ENCODE measurements around the gene NAV3.
A peak's percentile ranks its signal among the peaks of the same experiment; 100 is the strongest.
"Not testable (repeated sequence)": the region's sequence is repeated elsewhere in the genome, so short reads cannot be mapped to it uniquely, and the experiment has no call there.

NAV3 gene

DNA sequence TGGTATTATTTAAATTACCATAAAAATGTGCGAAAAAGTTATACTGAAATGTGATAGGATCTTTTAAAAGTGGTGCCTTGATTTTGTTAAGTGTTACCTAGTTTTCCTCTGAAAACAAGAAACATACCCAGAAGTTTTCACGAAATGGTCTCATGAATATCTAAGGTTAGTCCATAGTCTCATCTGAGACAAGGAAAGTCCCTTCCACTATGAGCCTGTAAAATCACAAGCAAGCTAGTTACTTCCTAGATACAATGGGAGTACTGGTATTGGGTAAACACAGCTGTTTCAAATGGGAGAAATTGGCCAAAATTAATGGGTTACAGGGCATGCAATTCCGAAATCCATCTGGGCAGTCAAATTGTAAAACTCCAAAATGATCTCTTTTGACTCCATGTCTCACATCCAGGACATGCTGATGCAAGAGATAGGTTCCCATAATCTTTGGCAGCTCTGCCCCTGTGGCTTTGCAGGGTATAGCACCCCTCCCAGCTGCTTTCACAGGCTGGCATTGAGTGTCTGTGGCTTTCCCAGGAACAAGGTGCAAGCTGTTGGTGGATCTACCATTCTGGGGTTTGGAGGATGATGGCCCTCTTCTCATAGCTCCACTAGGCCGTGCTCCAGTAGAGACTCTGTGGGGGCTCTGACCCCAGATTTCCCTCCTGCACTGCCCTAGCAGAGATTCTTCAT, 271.4 kb downstream of the NAV3 start:
- DNase-seq (ENCODE audit: extremely low spot score), result no peak
- no peak for TF ChIP-seq LEF1 (IDR thresholded peaks at IDR 0.05; ENCODE audit: borderline replicate concordance)
- no peak for TF ChIP-seq L3MBTL2 (conservative IDR thresholded peaks at IDR 0.05)
- TF ChIP-seq FOXM1 (IDR thresholded peaks at IDR 0.05; ENCODE audit: borderline replicate concordance), result no peak
- TF ChIP-seq SP1 (IDR thresholded peaks at IDR 0.05), result no peak
- no peak for TF ChIP-seq FOXA1 (IDR thresholded peaks at IDR 0.05)
- TF ChIP-seq NFRKB (IDR thresholded peaks at IDR 0.05), result no peak
- TF ChIP-seq CTBP1 (IDR thresholded peaks at IDR 0.05; ENCODE audit: borderline replicate concordance), result no peak
- no peak for TF ChIP-seq ZNF384 (IDR thresholded peaks at IDR 0.05)
- CTCF ChIA-PET, result interaction anchor here (1.7 kb wide), 1 partner anchor 16 kb away, joined by 5 read pairs; no protein-coding TSS in a partner anchor
- POLR2A ChIA-PET, result no interaction called here

DNA sequence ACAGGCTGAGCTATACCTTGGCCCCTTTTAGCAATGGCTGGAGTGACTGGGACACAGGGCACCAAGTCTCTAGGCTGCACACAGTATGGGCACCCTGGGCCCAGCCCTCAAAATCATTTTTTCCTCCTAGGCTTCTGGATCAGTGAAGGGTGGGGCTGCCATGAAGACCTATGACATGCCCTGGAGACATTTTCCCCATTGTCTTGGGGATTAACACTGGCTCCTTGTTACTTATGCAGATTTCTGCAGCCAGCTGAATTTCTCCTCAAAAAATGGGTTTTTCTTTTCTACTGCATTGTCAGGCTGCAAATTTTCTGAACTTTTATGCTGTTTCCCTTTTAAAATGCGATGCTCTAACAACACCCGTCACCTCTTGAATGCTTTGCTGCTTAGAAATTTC, 272.1 kb downstream of the NAV3 start:
- CTCF ChIA-PET, result interaction anchor here (1.7 kb wide), 1 partner anchor 15 kb away, joined by 5 read pairs; no protein-coding TSS in a partner anchor
- DNase-seq (ENCODE audit: extremely low spot score); POLR2A ChIA-PET: not testable (repeated sequence)

DNA sequence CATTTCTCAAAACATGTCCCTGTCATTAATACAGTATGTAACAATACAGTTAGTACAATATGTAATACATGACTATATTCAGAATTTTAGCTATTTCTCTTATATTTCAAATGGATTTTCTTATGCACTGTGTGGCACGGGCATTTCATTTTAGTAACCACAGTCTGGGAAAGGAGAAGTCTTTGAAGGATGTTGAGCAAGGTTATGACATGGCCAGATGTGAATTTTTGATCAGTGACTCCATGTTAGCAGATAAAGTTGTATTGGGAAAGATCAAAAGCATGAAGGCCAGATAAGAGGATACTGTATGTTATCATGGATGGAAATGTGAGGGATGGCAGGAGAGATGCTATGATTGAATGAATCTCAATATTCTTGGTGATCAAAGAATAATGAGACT, 285.2 kb downstream of the NAV3 start:
- POLR2A ChIA-PET, result no interaction called here
- CTCF ChIA-PET, result no interaction called here
- TF ChIP-seq, protein P1, sequence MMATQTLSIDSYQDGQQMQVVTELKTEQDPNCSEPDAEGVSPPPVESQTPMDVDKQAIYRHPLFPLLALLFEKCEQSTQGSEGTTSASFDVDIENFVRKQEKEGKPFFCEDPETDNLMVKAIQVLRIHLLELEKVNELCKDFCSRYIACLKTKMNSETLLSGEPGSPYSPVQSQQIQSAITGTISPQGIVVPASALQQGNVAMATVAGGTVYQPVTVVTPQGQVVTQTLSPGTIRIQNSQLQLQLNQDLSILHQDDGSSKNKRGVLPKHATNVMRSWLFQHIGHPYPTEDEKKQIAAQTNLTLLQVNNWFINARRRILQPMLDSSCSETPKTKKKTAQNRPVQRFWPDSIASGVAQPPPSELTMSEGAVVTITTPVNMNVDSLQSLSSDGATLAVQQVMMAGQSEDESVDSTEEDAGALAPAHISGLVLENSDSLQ (IDR thresholded peaks at IDR 0.05), result no peak
- no peak for TF ChIP-seq FOXA1 (IDR thresholded peaks at IDR 0.05)
- no peak for TF ChIP-seq FOXK2 (IDR thresholded peaks at IDR 0.05)
- no peak for TF ChIP-seq TARDBP (IDR thresholded peaks at IDR 0.05)
- TF ChIP-seq ZNF384 (IDR thresholded peaks at IDR 0.05), result no peak
- DNase-seq (ENCODE audit: extremely low spot score), result no peak

DNA sequence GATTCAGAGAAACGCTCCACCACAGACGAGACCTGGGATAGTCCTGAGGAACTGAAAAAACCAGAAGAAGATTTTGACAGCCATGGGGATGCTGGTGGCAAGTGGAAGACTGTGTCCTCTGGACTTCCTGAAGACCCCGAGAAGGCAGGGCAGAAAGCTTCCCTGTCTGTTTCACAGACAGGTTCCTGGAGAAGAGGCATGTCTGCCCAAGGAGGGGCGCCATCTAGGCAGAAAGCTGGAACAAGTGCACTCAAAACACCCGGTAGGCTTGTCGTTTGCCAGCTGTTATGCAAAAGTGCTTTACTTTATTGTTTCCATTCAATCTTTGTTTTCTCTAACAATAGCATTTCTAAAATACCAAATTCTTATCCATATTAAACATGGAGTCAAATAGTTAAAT, 287.3 kb downstream of the NAV3 start:
- ChIA-PET POLR2A (no interaction called here), CTCF (interaction anchor here (1.1 kb wide), 1 partner anchor 16 kb away, joined by 5 read pairs; no protein-coding TSS in a partner anchor)
- DNase-seq (ENCODE audit: extremely low spot score), result peak; percentile 20

DNA sequence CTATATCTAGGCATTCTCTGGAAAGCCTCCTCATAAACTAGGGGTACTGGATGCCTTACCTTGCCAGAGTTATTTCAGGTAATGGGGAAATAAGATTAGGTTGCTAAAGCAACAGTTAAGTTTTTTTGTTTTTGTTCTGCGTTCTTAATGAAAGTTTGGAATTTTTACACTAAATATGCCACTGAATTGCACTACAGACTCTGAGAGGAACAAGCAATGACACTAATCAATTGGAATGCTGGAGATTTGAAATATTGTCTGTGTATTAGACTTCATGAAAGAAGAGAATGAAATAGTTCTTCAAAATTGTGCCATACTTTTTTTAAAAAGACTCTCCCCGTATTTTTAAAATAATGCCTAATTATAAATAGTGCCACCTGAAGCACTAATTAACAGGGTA, 287.8 kb downstream of the NAV3 start:
- TF ChIP-seq L3MBTL2 (conservative IDR thresholded peaks at IDR 0.05), result no peak
- TF ChIP-seq TARDBP (IDR thresholded peaks at IDR 0.05), result no peak
- TF ChIP-seq FOXK2 (IDR thresholded peaks at IDR 0.05), result no peak
- TF ChIP-seq NFRKB (IDR thresholded peaks at IDR 0.05), result no peak
- no peak for TF ChIP-seq LEF1 (IDR thresholded peaks at IDR 0.05; ENCODE audit: borderline replicate concordance)
- no peak for TF ChIP-seq SUZ12 (IDR thresholded peaks at IDR 0.05)
- no peak for TF ChIP-seq ARNT (IDR thresholded peaks at IDR 0.05)
- TF ChIP-seq ELF4 (IDR thresholded peaks at IDR 0.05), result no peak
- no peak for TF ChIP-seq SP1 (IDR thresholded peaks at IDR 0.05)
- no peak for TF ChIP-seq ZNF384 (IDR thresholded peaks at IDR 0.05)
- TF ChIP-seq HDGF (IDR thresholded peaks at IDR 0.05; ENCODE audit: borderline replicate concordance), result no peak
- TF ChIP-seq FOXM1 (IDR thresholded peaks at IDR 0.05; ENCODE audit: borderline replicate concordance), result no peak
- no peak for TF ChIP-seq FOXA1 (IDR thresholded peaks at IDR 0.05)
- TF ChIP-seq, protein P1 (IDR thresholded peaks at IDR 0.05), result no peak
- no peak for TF ChIP-seq BHLHE40 (IDR thresholded peaks at IDR 0.05; ENCODE audit: borderline replicate concordance)
- no peak for DNase-seq (ENCODE audit: extremely low spot score)
- CTCF ChIA-PET, result interaction anchor here (1.5 kb wide), 1 partner anchor 119 kb away, joined by 4 read pairs; no protein-coding TSS in a partner anchor
- POLR2A ChIA-PET, result no interaction called here

More for the DNA sequence above, 287.3 kb downstream of the NAV3 start:
- TF ChIP-seq FOXK2 (IDR thresholded peaks at IDR 0.05), result no peak
- no peak for TF ChIP-seq BHLHE40 (IDR thresholded peaks at IDR 0.05; ENCODE audit: borderline replicate concordance)
- no peak for TF ChIP-seq ZNF384 (IDR thresholded peaks at IDR 0.05)
- TF ChIP-seq LEF1 (IDR thresholded peaks at IDR 0.05; ENCODE audit: borderline replicate concordance), result no peak

DNA sequence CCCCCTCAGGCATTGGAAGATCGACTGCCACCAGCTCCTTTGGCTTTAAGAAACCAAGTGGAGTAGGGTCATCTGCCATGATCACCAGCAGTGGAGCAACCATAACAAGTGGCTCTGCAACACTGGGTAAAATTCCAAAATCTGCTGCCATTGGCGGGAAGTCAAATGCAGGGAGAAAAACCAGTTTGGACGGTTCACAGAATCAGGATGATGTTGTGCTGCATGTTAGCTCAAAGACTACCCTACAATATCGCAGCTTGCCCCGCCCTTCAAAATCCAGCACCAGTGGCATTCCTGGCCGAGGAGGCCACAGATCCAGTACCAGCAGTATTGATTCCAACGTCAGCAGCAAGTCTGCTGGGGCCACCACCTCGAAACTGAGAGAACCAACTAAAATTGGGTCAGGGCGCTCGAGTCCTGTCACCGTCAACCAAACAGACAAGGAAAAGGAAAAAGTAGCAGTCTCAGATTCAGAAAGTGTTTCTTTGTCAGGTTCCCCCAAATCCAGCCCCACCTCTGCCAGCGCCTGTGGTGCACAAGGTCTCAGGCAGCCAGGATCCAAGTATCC, 288.7 kb downstream of the NAV3 start:
- ChIA-PET POLR2A (no interaction called here), CTCF (interaction anchor here (1.5 kb wide), 1 partner anchor 120 kb away, joined by 4 read pairs; no protein-coding TSS in a partner anchor)
- TF ChIP-seq HDGF (IDR thresholded peaks at IDR 0.05; ENCODE audit: borderline replicate concordance) (no peak), CTBP1 (IDR thresholded peaks at IDR 0.05; ENCODE audit: borderline replicate concordance) (no peak), FOXM1 (IDR thresholded peaks at IDR 0.05; ENCODE audit: borderline replicate concordance) (no peak), LEF1 (IDR thresholded peaks at IDR 0.05; ENCODE audit: borderline replicate concordance) (no peak), FOXA1 (IDR thresholded peaks at IDR 0.05) (no peak), FOXK2 (IDR thresholded peaks at IDR 0.05) (no peak), TARDBP (IDR thresholded peaks at IDR 0.05) (no peak), SP1 (IDR thresholded peaks at IDR 0.05) (no peak), BHLHE40 (IDR thresholded peaks at IDR 0.05; ENCODE audit: borderline replicate concordance) (no peak)
- no peak for DNase-seq (ENCODE audit: extremely low spot score)

DNA sequence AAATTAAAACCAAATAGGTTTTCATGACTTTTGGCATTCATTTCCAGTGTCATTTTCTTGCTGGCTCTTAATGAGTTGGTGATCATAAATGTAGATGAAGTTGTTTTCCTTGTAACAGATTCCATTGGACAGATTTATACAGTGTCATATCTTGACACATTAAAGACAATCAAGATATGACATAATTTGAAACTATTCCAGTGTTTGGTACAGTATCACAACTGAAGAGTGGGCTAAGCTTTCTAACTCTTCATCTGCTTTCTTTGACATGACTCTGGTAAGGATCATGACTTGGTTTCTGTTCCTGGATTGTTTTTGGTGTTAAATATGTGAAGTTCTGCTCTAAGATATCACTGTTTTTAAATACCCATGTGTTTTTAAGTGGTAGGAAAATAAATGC, 289.6 kb downstream of the NAV3 start:
- ChIA-PET CTCF (interaction anchor here (1.5 kb wide), 1 partner anchor 121 kb away, joined by 4 read pairs; no protein-coding TSS in a partner anchor), POLR2A (no interaction called here)
- no peak for DNase-seq (ENCODE audit: extremely low spot score)
- no peak for TF ChIP-seq SUZ12 (IDR thresholded peaks at IDR 0.05)

All from HEK293T (cell line).